Suprapubic skin (tissue), 4 donors: Measurements from ENCODE around the gene PSMG3. TPM values are rescaled to one million over a fixed set of nuclear protein-coding genes. Genes with fewer than 3 reads are reported as not detected.

Experiments
- DNase-seq, 2 donors: peaks; one replicate each; pipeline ENCODE4 v3.0.0-alpha.2; 2019; ENCODE audit warnings: low spot score in 2 of 2
- H3K27ac ChIP-seq: fragments of 200-600 bp; sonication (generic); one replicate; pipeline ENCODE4 v1.5.1; 2019
- H3K27me3 ChIP-seq: fragments of 200-600 bp; sonication (generic); one replicate; pipeline ENCODE4 v1.5.1; 2019
- H3K36me3 ChIP-seq: fragments of 200-600 bp; sonication (generic); one replicate; pipeline ENCODE4 v1.5.1; 2019
- H3K4me1 ChIP-seq: fragments of 200-600 bp; sonication (generic); one replicate; pipeline ENCODE4 v1.5.1; 2019
- H3K4me3 ChIP-seq: fragments of 200-600 bp; sonication (generic); one replicate; pipeline ENCODE4 v1.5.1; 2019; ENCODE audit warnings: mild to moderate bottlenecking
- H3K9me3 ChIP-seq: fragments of 200-600 bp; sonication (generic); one replicate; pipeline ENCODE4 v1.5.1; 2019
- EP300 ChIP-seq: sonication (generic); formaldehyde crosslinking; IDR thresholded peaks from one replicate; pipeline ENCODE4 v1.6.1; 2017; ENCODE audit warnings: antibody characterized with exemption
- POLR2A ChIP-seq, 2 donors: fragments of 450-650 bp; IDR thresholded peaks; one replicate each; pipeline ENCODE4 v1.6.1; 2017; ENCODE audit warnings: antibody characterized with exemption in 2 of 2, mild to moderate bottlenecking in 2 of 2, moderate library complexity in 2 of 2
- POLR2AphosphoS5 ChIP-seq, 3 donors: sonication (generic); formaldehyde crosslinking; IDR thresholded peaks; one replicate each; pipeline ENCODE4 v1.6.1; 2017; ENCODE audit warnings: antibody characterized with exemption in 3 of 3
- WGBS: methylation state at CpG from one replicate; pipeline ENCODE4 v1.1.5; 2018; 5-methylcytosine and 5-hydroxymethylcytosine counted together
- total RNA-seq, 4 donors: library from RNA; depleted of rRNA; stranded (reverse); fragments of >200 nt; gene quantifications; one replicate each; pipeline ENCODE4 v1.1.0, GENCODE V29; 2016
- TF ChIP-seq, protein P1 (sequence below), 2 donors: fragments of 200-600 bp in 1 of 2; fragments of 450-650 bp in 1 of 2; sonication (generic) in 1 of 2; IDR thresholded peaks; one replicate each; pipeline ENCODE4 v1.5.1; 2016 to 2019; ENCODE audit warnings: antibody characterized with exemption in 2 of 2, mild to moderate bottlenecking in 1 of 2, moderate library complexity in 1 of 2

PSMG3 gene
- total RNA-seq, 4 donors from 2014 or later = 35.7 to 79.0 (median 62.0) TPM

DNA sequence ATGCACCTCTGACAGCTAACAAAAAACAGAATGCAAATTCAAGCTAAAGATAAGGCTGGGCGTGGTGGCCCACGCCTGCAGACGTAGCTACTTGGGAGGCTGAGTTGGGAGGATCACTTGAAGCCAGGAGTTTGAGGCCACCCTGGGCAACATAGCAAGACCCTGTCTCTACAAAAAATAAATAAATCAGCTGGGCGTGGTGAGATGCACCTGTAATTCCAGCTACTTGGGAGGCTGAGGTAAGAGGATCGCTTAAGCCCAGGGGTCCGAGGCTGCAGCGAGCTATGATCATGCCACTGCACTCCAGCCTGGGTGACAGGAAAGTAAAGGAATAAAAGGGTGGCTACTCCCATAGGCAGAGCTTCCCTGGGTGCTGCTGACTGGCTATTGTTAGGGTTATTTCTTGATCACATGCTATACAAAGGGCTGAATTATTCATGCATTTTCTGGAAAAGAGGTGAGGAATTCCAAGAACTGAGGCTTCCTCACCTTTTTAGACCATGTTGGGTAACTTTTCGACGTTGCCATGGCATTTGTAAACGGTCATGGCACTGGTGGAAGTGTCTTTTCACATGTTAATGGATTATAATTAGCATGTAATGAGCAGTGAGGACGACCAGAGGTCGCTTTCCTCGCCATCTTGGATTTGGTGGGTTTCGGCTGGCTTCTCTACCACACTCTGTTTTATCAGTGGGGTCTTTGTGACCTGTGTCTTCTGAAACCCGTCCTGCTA, 6.9 kb upstream of the PSMG3 start:
- WGBS = 73% methylated on average over 15 of the region's 15 CpGs
- Histone ChIP-seq H3K9me3 (no peaks in the 10 kb centered on the region), H3K27ac (no peak overlapping the region), H3K27me3 (no peaks in the 10 kb centered on the region), H3K4me3 (no peak overlapping the region), H3K4me1 (peaks cover 18% of the 10 kb centered on the region), H3K36me3 (no peaks in the 10 kb centered on the region)
- DNase-seq = no peak
- TF ChIP-seq POLR2A (IDR thresholded peaks at IDR 0.05) (no peak), POLR2AphosphoS5 (IDR thresholded peaks at IDR 0.05) (no peak), EP300 (no peak)
- TF ChIP-seq, protein P1, sequence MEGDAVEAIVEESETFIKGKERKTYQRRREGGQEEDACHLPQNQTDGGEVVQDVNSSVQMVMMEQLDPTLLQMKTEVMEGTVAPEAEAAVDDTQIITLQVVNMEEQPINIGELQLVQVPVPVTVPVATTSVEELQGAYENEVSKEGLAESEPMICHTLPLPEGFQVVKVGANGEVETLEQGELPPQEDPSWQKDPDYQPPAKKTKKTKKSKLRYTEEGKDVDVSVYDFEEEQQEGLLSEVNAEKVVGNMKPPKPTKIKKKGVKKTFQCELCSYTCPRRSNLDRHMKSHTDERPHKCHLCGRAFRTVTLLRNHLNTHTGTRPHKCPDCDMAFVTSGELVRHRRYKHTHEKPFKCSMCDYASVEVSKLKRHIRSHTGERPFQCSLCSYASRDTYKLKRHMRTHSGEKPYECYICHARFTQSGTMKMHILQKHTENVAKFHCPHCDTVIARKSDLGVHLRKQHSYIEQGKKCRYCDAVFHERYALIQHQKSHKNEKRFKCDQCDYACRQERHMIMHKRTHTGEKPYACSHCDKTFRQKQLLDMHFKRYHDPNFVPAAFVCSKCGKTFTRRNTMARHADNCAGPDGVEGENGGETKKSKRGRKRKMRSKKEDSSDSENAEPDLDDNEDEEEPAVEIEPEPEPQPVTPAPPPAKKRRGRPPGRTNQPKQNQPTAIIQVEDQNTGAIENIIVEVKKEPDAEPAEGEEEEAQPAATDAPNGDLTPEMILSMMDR (IDR thresholded peaks at IDR 0.05) = no peak

DNA sequence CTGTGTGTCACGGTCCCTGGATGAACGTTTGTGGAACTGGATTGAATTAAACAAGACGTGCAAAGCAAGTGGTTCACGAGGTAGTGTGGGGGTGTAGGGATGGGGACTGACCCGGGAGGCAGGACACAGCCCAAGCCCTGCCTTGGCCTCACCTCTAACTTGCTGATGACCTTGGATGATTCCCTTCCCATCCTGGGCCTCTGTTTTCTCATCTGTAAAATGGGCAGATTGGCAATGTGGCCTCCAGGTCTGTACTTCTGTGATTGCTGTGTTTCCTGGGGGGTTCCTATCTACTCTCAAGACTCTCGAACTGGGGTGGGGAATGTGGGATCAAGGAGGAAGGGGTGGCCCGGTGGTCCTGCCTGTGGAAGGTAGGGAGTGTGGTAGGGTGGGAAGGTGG, 6.0 kb upstream of the PSMG3 start:
- Histone ChIP-seq H3K27ac (no peak overlapping the region), H3K4me1 (peaks cover 26% of the 10 kb centered on the region), H3K27me3 (no peaks in the 10 kb centered on the region), H3K4me3 (no peak overlapping the region), H3K36me3 (no peaks in the 10 kb centered on the region), H3K9me3 (no peaks in the 10 kb centered on the region)
- TF ChIP-seq POLR2A (IDR thresholded peaks at IDR 0.05) (no peak), EP300 (no peak), POLR2AphosphoS5 (IDR thresholded peaks at IDR 0.05) (no peak)
- TF ChIP-seq, protein P1 (IDR thresholded peaks at IDR 0.05) = no peak
- 89% methylated on average over 7 of the region's 7 CpGs for WGBS
- DNase-seq = no peak

DNA sequence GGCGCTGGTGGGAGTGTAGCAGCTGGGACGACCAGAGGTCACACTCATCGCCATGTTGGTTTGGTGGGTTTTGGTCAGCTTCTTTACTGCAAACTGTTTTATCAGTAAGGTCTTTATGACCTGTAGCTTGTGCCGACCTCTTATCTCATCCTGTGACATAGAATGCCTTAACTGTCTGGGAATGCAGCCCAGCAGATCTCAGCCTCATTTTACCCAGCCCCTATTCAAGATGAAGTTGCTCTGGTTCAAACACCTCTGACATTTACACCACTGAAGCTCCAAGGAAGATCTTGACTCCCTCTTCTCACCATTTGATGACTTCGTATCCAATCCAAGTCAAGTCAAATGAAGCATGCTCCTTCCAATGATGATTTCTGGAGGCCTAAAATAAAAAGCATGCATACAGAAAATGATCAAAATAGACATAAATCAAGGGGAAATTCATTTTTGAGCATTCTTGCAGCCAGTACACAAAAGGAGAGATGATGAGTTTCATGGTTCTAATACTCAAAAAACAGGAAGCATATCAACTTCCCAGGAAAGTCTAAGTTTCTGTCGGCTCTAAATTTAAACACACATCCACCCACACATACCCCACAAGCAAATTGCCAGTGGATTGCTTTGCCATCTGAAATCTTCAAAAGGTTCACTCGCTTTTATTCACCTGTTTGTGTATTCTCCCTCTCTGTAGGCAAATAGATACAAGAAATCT, 2.4 kb upstream of the PSMG3 start:
- H3K4me1 ChIP-seq = peaks cover 45% of the 10 kb centered on the region
- H3K27me3 ChIP-seq = no peaks in the 10 kb centered on the region
- H3K9me3 ChIP-seq = no peaks in the 10 kb centered on the region
- peak overlapping the region; percentile 93 for H3K27ac ChIP-seq
- WGBS = 86% methylated on average over 7 of the region's 7 CpGs
- H3K4me3 ChIP-seq = no peak overlapping the region
- no peaks in the 10 kb centered on the region for H3K36me3 ChIP-seq
- DNase-seq = no peak
- TF ChIP-seq POLR2AphosphoS5 (IDR thresholded peaks at IDR 0.05) = no peak
- TF ChIP-seq, protein P1 (IDR thresholded peaks at IDR 0.05) = no peak
- TF ChIP-seq POLR2A (IDR thresholded peaks at IDR 0.05) = no peak
- no peak for TF ChIP-seq EP300

DNA sequence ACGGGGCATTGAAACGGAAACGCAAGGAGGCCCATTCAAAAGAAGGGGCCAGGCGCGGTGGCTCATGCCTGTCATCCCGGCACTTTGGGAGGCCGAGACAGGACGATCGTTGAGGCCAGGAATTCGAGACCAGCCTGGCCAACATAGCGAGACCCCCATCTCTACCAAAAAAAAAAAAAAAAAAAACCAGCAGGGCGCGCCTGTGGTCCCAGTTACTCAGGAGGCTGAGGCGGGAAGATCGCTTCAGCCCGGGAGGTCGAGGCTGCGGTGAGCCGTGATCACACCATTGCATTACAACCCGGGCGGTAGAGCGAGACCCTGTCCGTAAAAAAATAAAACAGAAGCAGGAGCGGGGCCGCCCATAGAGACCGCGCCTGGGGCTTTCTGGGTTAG, 396 bp downstream of the PSMG3 start:
- 21% methylated on average over 27 of the region's 27 CpGs for WGBS
- DNase-seq = no peak
- H3K27me3 ChIP-seq = no peaks in the 10 kb centered on the region
- peak overlapping the region; percentile 80 for H3K4me3 ChIP-seq
- H3K27ac ChIP-seq = peak overlapping the region; percentile 93
- H3K4me1 ChIP-seq = peaks cover 65% of the 10 kb centered on the region
- H3K36me3 ChIP-seq = peaks cover 6% of the 10 kb centered on the region
- no peaks in the 10 kb centered on the region for H3K9me3 ChIP-seq
- TF ChIP-seq, protein P1 (IDR thresholded peaks at IDR 0.05) = no peak
- TF ChIP-seq POLR2AphosphoS5 (IDR thresholded peaks at IDR 0.05) (no peak), POLR2A (IDR thresholded peaks at IDR 0.05) (no peak), EP300 (no peak)

DNA sequence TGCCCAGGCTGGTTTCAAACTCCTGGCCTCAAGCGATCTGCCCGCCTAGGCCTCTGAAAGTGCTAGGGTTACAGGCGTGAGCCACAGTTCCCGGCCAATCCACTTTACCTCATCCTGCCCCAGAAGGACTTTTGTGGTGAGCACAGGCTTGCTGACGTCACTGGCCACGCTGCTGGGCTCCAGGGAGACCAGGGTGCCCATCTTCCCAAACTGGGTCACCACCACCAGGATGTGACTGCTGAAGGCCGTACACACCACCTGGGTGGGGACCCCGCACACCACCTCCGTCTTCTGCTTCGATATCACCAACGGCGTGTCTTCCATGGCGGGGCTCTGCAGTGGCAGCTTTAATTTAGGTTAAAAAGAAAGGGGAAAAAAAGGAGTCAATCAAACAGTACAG, 816 bp downstream of the PSMG3 start:
- TF ChIP-seq EP300 = no peak
- no peak for TF ChIP-seq POLR2A (IDR thresholded peaks at IDR 0.05)
- no peak for TF ChIP-seq POLR2AphosphoS5 (IDR thresholded peaks at IDR 0.05)
- Histone ChIP-seq H3K9me3 (no peaks in the 10 kb centered on the region), H3K27me3 (no peaks in the 10 kb centered on the region), H3K36me3 (peaks cover 6% of the 10 kb centered on the region), H3K4me3 (peak overlapping the region; percentile 80), H3K27ac (peak overlapping the region; percentile 93), H3K4me1 (peaks cover 69% of the 10 kb centered on the region)
- WGBS = 55% methylated on average over 13 of the region's 13 CpGs
- DNase-seq = peak in 1 of 2 donors; percentile 66
